ENCODE results near the gene SIGLEC10. TPM values are rescaled to one million over a fixed set of nuclear protein-coding genes. Genes with fewer than 3 reads are reported as not detected.
"Not testable (repeated sequence)": the region's sequence is repeated elsewhere in the genome, so short reads cannot be mapped to it uniquely, and the experiment has no call there.

SIGLEC10 gene
- polyA plus RNA-seq, 1 donor (not counting 4 experiments of a cell fraction or from before 2014, with no cell fraction given), result not detected

GRCh38 chr19:51399231-51399630 lies 18.2 kb downstream of the SIGLEC10 start:
- dilution Hi-C loops (cut with MboI; ENCODE audit: extremely low pct_ligation_motif_present, low sequenced_read_pairs), result no loop called here
- no peaks in the 10 kb centered on the region for H3K4me1 ChIP-seq (ENCODE audit: control insufficient read depth, extremely low read depth, insufficient read depth, low read length)
- H3K4me3 ChIP-seq (ENCODE audit: control insufficient read depth in 2 of 3, extremely low read depth in 1 of 3, insufficient read depth in 2 of 3, low read depth in 1 of 3, low read length in 3 of 3), result no peak overlapping the region
- no peaks in the 10 kb centered on the region for H3K36me3 ChIP-seq (ENCODE audit: control insufficient read depth in 2 of 2, extremely low read depth in 1 of 2, insufficient read depth in 2 of 2, low read length in 2 of 2)
- H3K27me3 ChIP-seq (ENCODE audit: control insufficient read depth, extremely low read depth, insufficient read depth, low read length), result no peaks in the 10 kb centered on the region
- no peak for TF ChIP-seq EZH2 (IDR thresholded peaks at IDR 0.05; ENCODE audit: low read length)
- TF ChIP-seq, protein P1, sequence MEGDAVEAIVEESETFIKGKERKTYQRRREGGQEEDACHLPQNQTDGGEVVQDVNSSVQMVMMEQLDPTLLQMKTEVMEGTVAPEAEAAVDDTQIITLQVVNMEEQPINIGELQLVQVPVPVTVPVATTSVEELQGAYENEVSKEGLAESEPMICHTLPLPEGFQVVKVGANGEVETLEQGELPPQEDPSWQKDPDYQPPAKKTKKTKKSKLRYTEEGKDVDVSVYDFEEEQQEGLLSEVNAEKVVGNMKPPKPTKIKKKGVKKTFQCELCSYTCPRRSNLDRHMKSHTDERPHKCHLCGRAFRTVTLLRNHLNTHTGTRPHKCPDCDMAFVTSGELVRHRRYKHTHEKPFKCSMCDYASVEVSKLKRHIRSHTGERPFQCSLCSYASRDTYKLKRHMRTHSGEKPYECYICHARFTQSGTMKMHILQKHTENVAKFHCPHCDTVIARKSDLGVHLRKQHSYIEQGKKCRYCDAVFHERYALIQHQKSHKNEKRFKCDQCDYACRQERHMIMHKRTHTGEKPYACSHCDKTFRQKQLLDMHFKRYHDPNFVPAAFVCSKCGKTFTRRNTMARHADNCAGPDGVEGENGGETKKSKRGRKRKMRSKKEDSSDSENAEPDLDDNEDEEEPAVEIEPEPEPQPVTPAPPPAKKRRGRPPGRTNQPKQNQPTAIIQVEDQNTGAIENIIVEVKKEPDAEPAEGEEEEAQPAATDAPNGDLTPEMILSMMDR (optimal IDR thresholded peaks at IDR 0.05 in 1 of 3, IDR thresholded peaks at IDR 0.05 in 1 of 3, conservative IDR thresholded peaks at IDR 0.05 in 1 of 3; ENCODE audit: extremely low read depth in 1 of 3, insufficient read depth in 2 of 3, low read length in 3 of 3), result no peak
- H2AFZ ChIP-seq (ENCODE audit: control insufficient read depth, low read length), result no peak overlapping the region
- no peak overlapping the region for H3K4me2 ChIP-seq (ENCODE audit: control insufficient read depth, extremely low read depth, insufficient read depth, low read depth, low read length)
- H3K9me1 ChIP-seq (ENCODE audit: control insufficient read depth, extremely low read depth, insufficient read depth, low read length), result no peaks in the 10 kb centered on the region
- no peak for FAIRE-seq
- H3K9ac ChIP-seq (ENCODE audit: control insufficient read depth, extremely low read depth, insufficient read depth, low read length), result no peak overlapping the region
- no peaks in the 10 kb centered on the region for H3K79me2 ChIP-seq (ENCODE audit: control insufficient read depth, insufficient read depth, low read length)
- H4K20me1 ChIP-seq (ENCODE audit: control insufficient read depth, extremely low read depth, insufficient read depth, low read length), result no peaks in the 10 kb centered on the region
- DNase-seq (ENCODE audit: low read depth, low spot score), result no peak
- H3K9me3 ChIP-seq (ENCODE audit: control insufficient read depth, low read depth, low read length), result peaks cover 4% of the 10 kb centered on the region
- H3K27ac ChIP-seq (ENCODE audit: control insufficient read depth, insufficient read depth, low read length), result no peak overlapping the region

DNA sequence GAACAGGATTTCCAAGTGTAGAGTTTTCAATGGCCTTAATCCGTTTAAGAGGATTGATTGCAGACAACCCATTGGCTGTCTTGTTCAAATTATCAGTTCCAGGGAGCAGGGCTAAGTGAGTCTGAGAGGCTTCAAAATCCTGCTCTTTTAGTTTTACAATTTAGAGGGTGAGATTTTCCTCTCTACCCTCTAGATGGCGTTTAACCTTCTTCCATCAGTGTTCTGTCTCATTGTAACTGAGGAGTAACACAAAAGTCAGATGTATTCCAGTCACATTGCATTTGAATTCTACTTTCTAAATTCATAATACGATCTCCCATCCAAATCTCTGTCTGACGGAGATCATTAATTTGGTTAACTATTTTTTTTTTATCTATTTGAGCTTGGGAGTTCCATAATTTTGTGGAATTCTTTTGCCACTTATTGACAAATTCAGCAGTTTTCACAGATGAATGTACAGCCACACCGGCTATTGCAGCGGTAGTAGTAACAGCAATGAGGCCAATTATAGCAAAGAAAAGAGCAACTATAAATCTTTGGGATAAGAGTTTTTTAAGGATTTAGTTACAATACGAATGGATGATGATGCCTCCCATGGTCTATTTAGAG lies 19.2 kb downstream of the SIGLEC10 start:
- H3K4me3 ChIP-seq (ENCODE audit: control insufficient read depth in 2 of 3, extremely low read depth in 1 of 3, insufficient read depth in 2 of 3, low read depth in 1 of 3, low read length in 3 of 3), result no peak overlapping the region
- no peak for FAIRE-seq
- H3K4me2 ChIP-seq (ENCODE audit: control insufficient read depth, extremely low read depth, insufficient read depth, low read depth, low read length), result no peak overlapping the region
- no peaks in the 10 kb centered on the region for H3K9me1 ChIP-seq (ENCODE audit: control insufficient read depth, extremely low read depth, insufficient read depth, low read length)
- TF ChIP-seq EZH2 (IDR thresholded peaks at IDR 0.05; ENCODE audit: low read length), result no peak
- TF ChIP-seq, protein P1 (optimal IDR thresholded peaks at IDR 0.05 in 1 of 3, IDR thresholded peaks at IDR 0.05 in 1 of 3, conservative IDR thresholded peaks at IDR 0.05 in 1 of 3; ENCODE audit: extremely low read depth in 1 of 3, insufficient read depth in 2 of 3, low read length in 3 of 3), result peak in 2 of 3 experiments; percentile 37 to 41
- H2AFZ ChIP-seq (ENCODE audit: control insufficient read depth, low read length), result no peak overlapping the region
- no peaks in the 10 kb centered on the region for H4K20me1 ChIP-seq (ENCODE audit: control insufficient read depth, extremely low read depth, insufficient read depth, low read length)
- H3K4me1 ChIP-seq (ENCODE audit: control insufficient read depth, extremely low read depth, insufficient read depth, low read length), result no peaks in the 10 kb centered on the region
- H3K79me2 ChIP-seq (ENCODE audit: control insufficient read depth, insufficient read depth, low read length), result no peaks in the 10 kb centered on the region
- peaks cover 4% of the 10 kb centered on the region for H3K9me3 ChIP-seq (ENCODE audit: control insufficient read depth, low read depth, low read length)
- H3K27me3 ChIP-seq (ENCODE audit: control insufficient read depth, extremely low read depth, insufficient read depth, low read length), result no peaks in the 10 kb centered on the region
- dilution Hi-C loops (cut with MboI; ENCODE audit: extremely low pct_ligation_motif_present, low sequenced_read_pairs), result no loop called here
- H3K36me3 ChIP-seq (ENCODE audit: control insufficient read depth in 2 of 2, extremely low read depth in 1 of 2, insufficient read depth in 2 of 2, low read length in 2 of 2), result no peaks in the 10 kb centered on the region
- H3K9ac ChIP-seq (ENCODE audit: control insufficient read depth, extremely low read depth, insufficient read depth, low read length), result no peak overlapping the region
- no peak for DNase-seq (ENCODE audit: low read depth, low spot score)
- no peak overlapping the region for H3K27ac ChIP-seq (ENCODE audit: control insufficient read depth, insufficient read depth, low read length)

DNA sequence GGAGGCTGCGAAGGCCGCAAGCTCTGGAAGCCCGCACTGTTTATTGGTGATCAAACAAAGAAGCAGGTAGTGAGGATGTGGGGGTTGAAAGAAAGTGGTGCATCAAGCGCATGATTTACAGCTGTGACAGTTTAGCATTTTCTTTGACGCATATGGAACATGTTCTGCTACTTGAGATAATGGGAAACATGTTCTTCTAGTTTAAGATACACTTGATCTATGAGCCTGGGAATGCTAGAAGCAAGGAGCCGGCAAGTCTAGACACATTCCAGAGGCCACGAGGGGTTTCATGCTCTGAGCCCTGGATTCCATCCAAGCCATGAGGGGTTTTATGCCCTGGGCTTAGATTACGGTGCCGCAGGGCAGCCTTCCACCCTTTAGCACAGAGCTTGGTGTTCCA lies 20.0 kb downstream of the SIGLEC10 start:
- H3K9me3 ChIP-seq (ENCODE audit: control insufficient read depth, low read depth, low read length); H3K79me2 ChIP-seq (ENCODE audit: control insufficient read depth, insufficient read depth, low read length); dilution Hi-C loops (cut with MboI; ENCODE audit: extremely low pct_ligation_motif_present, low sequenced_read_pairs); H3K27ac ChIP-seq (ENCODE audit: control insufficient read depth, insufficient read depth, low read length); H4K20me1 ChIP-seq (ENCODE audit: control insufficient read depth, extremely low read depth, insufficient read depth, low read length); H3K4me1 ChIP-seq (ENCODE audit: control insufficient read depth, extremely low read depth, insufficient read depth, low read length); H2AFZ ChIP-seq (ENCODE audit: control insufficient read depth, low read length); H3K4me2 ChIP-seq (ENCODE audit: control insufficient read depth, extremely low read depth, insufficient read depth, low read depth, low read length); H3K4me3 ChIP-seq (ENCODE audit: control insufficient read depth in 2 of 3, extremely low read depth in 1 of 3, insufficient read depth in 2 of 3, low read depth in 1 of 3, low read length in 3 of 3); H3K36me3 ChIP-seq (ENCODE audit: control insufficient read depth in 2 of 2, extremely low read depth in 1 of 2, insufficient read depth in 2 of 2, low read length in 2 of 2); H3K9ac ChIP-seq (ENCODE audit: control insufficient read depth, extremely low read depth, insufficient read depth, low read length); FAIRE-seq; H3K9me1 ChIP-seq (ENCODE audit: control insufficient read depth, extremely low read depth, insufficient read depth, low read length); H3K27me3 ChIP-seq (ENCODE audit: control insufficient read depth, extremely low read depth, insufficient read depth, low read length); DNase-seq (ENCODE audit: low read depth, low spot score): not testable (repeated sequence)
